MM.1S (cell line): Measurements from ENCODE around the gene TENM4.

Experiments used
- DNase-seq: peaks from one replicate; pipeline ENCODE4 v3.0.0-alpha.2; 2015
- H2AFZ ChIP-seq: fragments of 300-600 bp; sonication (generic); 2 replicates; pipeline ENCODE4 v1.6.0; 2016; ENCODE audit warnings: antibody characterized with exemption, low read length
- H3F3A ChIP-seq: fragments of 300-600 bp; sonication (generic); 2 replicates; pipeline ENCODE4 v1.6.1; 2016; ENCODE audit warnings: mild to moderate bottlenecking, antibody characterized with exemption, low read length, moderate library complexity, mixed read lengths; ENCODE audit not compliant: insufficient read depth
- H3K27ac ChIP-seq: fragments of 300-600 bp; sonication (generic); 2 replicates; pipeline ENCODE4 v1.5.1; 2016; ENCODE audit warnings: mild to moderate bottlenecking, low read length
- H3K27me3 ChIP-seq: fragments of 300-600 bp; sonication (generic); replicated peaks from 2 replicates; pipeline ENCODE4 v1.6.0; 2016; ENCODE audit warnings: low read length; ENCODE audit not compliant: insufficient read depth
- H3K36me3 ChIP-seq: fragments of 300-600 bp; sonication (generic); replicated peaks from 2 replicates; pipeline ENCODE4 v1.6.1; 2016; ENCODE audit warnings: mild to moderate bottlenecking, low read length, mixed read lengths; ENCODE audit not compliant: insufficient read depth
- H3K4me1 ChIP-seq: fragments of 300-600 bp; sonication (generic); 2 replicates; pipeline ENCODE4 v1.6.1; 2016; ENCODE audit warnings: low read length, mixed read lengths
- H3K4me2 ChIP-seq: fragments of 300-600 bp; sonication (generic); 2 replicates; pipeline ENCODE4 v1.6.0; 2016; ENCODE audit warnings: low read depth, low read length
- H3K4me3 ChIP-seq: fragments of 300-600 bp; sonication (generic); 2 replicates; pipeline ENCODE4 v1.5.1; 2016; ENCODE audit warnings: low read length, mixed read lengths
- H3K79me2 ChIP-seq: fragments of 300-600 bp; sonication (generic); 2 replicates; pipeline ENCODE4 v1.6.1; 2016; ENCODE audit warnings: mixed run types, low read length, mixed read lengths
- H3K9ac ChIP-seq: fragments of 300-600 bp; sonication (generic); 2 replicates; pipeline ENCODE4 v1.6.1; 2016; ENCODE audit warnings: low read length, mixed read lengths
- H3K9me2 ChIP-seq: fragments of 300-600 bp; sonication (generic); replicated peaks from 2 replicates; pipeline ENCODE4 v1.6.1; 2016; ENCODE audit warnings: mild to moderate bottlenecking, low read length, mixed read lengths; ENCODE audit not compliant: insufficient read depth
- H3K9me3 ChIP-seq: fragments of 300-600 bp; sonication (generic); replicated peaks from 2 replicates; pipeline ENCODE4 v1.6.1; 2016; ENCODE audit warnings: mild to moderate bottlenecking, low read length, mixed read lengths; ENCODE audit not compliant: insufficient read depth
- H4K20me1 ChIP-seq: fragments of 300-600 bp; sonication (generic); 2 replicates; pipeline ENCODE4 v1.6.1; 2016; ENCODE audit warnings: mild to moderate bottlenecking, low read length, moderate library complexity, mixed read lengths; ENCODE audit not compliant: insufficient read depth
- CTCF ChIP-seq: fragments of 300-600 bp; sonication (generic); IDR thresholded peaks from 2 replicates; pipeline ENCODE4 v1.5.1; 2016; ENCODE audit warnings: antibody characterized with exemption, low read length, mixed read lengths
- EZH2 ChIP-seq: fragments of 300-600 bp; sonication (generic); optimal IDR thresholded peaks from 2 replicates; pipeline ENCODE3; 2017; ENCODE audit warnings: low read depth, mild to moderate bottlenecking, antibody characterized with exemption, low read length, mixed read lengths
- EZH2phosphoT487 ChIP-seq: fragments of 300-600 bp; sonication (generic); IDR thresholded peaks from 2 replicates; pipeline ENCODE4 v1.6.1; 2018; ENCODE audit warnings: antibody characterized with exemption, low read length

Gene TENM4

DNA sequence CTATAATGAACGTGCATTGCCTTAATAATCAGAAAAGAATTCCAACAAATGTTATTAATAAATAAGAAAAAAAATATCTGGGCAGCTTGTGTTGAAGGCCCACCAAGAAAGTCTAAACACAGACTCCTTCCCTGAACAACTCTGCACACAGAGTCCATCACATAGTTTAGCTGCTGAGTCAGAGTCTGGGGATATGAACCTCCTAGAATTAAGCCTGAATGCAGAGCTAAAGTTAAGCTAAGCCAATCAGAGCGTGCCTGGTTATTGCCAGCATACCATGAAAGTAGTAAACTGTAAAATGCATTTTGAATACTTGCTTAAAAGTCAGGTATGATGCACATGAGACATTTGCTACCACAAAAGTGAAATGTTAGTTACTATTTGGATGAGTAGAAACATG lies 25.6 kb upstream of the TENM4 start:
- H3K9me3 ChIP-seq, result no peaks in the 10 kb centered on the region
- H3K4me2 ChIP-seq, result no peak overlapping the region
- no peaks in the 10 kb centered on the region for H3K79me2 ChIP-seq
- no peaks in the 10 kb centered on the region for H3K4me1 ChIP-seq
- H3K4me3 ChIP-seq, result no peak overlapping the region
- H3K27me3 ChIP-seq, result no peaks in the 10 kb centered on the region
- H3F3A ChIP-seq, result no peaks in the 10 kb centered on the region
- H4K20me1 ChIP-seq, result no peaks in the 10 kb centered on the region
- H3K36me3 ChIP-seq, result no peaks in the 10 kb centered on the region
- DNase-seq, result no peak
- H3K9me2 ChIP-seq, result no peaks in the 10 kb centered on the region
- TF ChIP-seq CTCF (no peak), EZH2 (no peak), EZH2phosphoT487 (no peak)
- H3K27ac ChIP-seq, result no peak overlapping the region
- H3K9ac ChIP-seq, result no peak overlapping the region
- no peak overlapping the region for H2AFZ ChIP-seq

DNA sequence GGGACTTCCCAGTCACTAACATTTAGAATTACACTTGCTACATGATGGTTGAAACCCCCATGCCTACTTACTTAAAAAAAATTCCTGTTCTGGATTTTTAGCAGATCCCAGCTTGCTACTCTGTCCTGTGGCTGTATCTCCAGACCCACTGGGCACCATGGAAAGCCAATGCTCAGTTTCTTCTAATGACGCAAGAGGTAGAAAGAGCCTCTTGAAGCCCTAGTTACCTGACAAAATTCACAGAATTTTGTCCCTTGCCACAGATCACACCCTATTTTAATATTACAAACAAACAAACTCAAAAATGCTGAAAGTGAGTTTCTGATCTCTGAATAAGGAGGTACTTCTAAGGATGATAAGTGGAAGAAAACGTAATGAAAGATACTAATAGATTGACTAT lies 24.3 kb upstream of the TENM4 start:
- H4K20me1 ChIP-seq, result no peaks in the 10 kb centered on the region
- no peak overlapping the region for H3K4me3 ChIP-seq
- H3K4me2 ChIP-seq, result no peak overlapping the region
- no peak for DNase-seq
- no peak overlapping the region for H3K27ac ChIP-seq
- H3K36me3 ChIP-seq, result no peaks in the 10 kb centered on the region
- no peaks in the 10 kb centered on the region for H3K79me2 ChIP-seq
- no peak overlapping the region for H3K9ac ChIP-seq
- no peak for TF ChIP-seq EZH2phosphoT487
- no peak for TF ChIP-seq CTCF
- TF ChIP-seq EZH2, result no peak
- no peaks in the 10 kb centered on the region for H3K9me3 ChIP-seq
- no peak overlapping the region for H2AFZ ChIP-seq
- no peaks in the 10 kb centered on the region for H3K27me3 ChIP-seq
- no peaks in the 10 kb centered on the region for H3F3A ChIP-seq
- H3K9me2 ChIP-seq, result no peaks in the 10 kb centered on the region
- no peaks in the 10 kb centered on the region for H3K4me1 ChIP-seq

DNA sequence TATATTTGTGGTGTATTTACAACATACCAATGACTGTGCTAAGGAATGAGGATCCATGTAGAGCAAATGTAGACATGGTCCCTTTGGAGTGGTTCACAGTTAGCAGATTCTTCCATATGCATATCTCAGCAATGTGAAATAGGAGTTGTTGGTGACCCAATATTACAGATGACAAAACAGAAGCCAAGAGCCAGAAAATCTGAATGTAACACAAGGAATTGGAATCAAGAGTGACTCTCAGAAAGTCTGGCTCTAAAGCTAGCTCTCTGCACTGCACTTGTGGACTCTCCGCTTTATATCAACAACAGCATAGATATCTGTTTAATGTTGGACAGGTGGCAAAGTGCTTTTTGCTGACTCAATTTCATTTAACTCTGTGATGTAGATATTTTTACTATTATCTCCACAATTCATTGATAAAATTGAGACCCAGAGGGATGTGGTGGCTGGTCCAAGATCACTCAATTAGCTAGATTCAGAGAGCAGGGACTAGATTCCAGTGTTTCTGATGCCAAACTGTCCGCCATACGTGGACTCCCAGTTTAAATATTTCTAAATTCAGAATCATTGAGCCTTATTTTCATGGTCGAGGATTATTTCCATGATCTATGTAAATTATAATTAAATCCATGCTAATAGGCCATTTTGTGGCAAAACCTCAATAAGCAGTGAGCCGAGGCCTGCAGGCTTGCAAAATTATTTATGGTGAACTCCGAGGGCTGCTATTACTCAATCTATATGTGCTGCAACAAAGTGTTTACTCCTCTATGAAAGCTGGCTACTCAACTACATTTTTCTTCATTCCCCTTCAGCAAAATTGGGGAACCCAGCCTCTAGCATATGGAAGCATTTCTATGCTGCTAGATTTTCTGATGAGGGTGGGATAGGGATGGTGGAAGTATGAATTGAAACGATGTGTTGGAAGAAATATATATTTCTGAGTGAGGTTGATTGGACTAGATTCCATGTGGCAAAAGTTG lies 21.1 kb upstream of the TENM4 start:
- no peak overlapping the region for H2AFZ ChIP-seq
- no peak for DNase-seq
- peaks cover 12% of the 10 kb centered on the region for H3K4me1 ChIP-seq

DNA sequence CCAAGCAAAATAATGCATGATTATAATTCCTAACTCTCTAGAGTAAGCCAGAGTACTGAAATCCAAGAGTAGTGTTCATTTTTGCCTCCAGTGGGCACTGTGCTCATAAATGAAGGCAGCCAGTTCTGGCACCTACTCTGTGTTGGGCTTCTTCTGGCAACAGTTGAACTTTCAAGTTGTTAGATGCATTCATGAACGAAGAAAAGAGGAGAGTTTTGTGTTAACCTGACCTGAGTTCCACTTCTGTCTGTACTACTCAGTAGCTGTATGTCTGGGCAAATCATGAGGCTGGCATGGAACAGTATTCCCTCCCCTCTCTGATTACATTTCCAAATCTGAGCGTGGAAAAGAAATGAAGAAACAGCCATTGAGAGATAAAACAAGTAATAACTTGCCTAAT lies 20.3 kb upstream of the TENM4 start:
- no peaks in the 10 kb centered on the region for H4K20me1 ChIP-seq
- H3K9me2 ChIP-seq, result no peaks in the 10 kb centered on the region
- no peak overlapping the region for H3K27ac ChIP-seq
- H3K9ac ChIP-seq, result no peak overlapping the region
- no peaks in the 10 kb centered on the region for H3K79me2 ChIP-seq
- no peak overlapping the region for H3K4me3 ChIP-seq
- TF ChIP-seq EZH2 (no peak), CTCF (peak; percentile 65), EZH2phosphoT487 (no peak)
- H3K36me3 ChIP-seq, result no peaks in the 10 kb centered on the region
- no peak overlapping the region for H2AFZ ChIP-seq
- H3K4me1 ChIP-seq, result peaks cover 12% of the 10 kb centered on the region
- no peaks in the 10 kb centered on the region for H3K27me3 ChIP-seq
- no peak overlapping the region for H3K4me2 ChIP-seq
- peaks cover 7% of the 10 kb centered on the region; the same call in 1 of the 2 replicates for H3F3A ChIP-seq
- DNase-seq, result peak; percentile 42
- H3K9me3 ChIP-seq, result no peaks in the 10 kb centered on the region

More for the DNA sequence above, 21.1 kb upstream of the TENM4 start:
- H4K20me1 ChIP-seq, result no peaks in the 10 kb centered on the region
- no peaks in the 10 kb centered on the region for H3K27me3 ChIP-seq
- no peaks in the 10 kb centered on the region for H3K9me2 ChIP-seq
- H3K27ac ChIP-seq, result no peak overlapping the region
- TF ChIP-seq EZH2, result no peak
- H3F3A ChIP-seq, result peaks cover 7% of the 10 kb centered on the region; the same call in 1 of the 2 replicates
- no peaks in the 10 kb centered on the region for H3K9me3 ChIP-seq
- H3K36me3 ChIP-seq, result no peaks in the 10 kb centered on the region
- no peak overlapping the region for H3K4me3 ChIP-seq
- H3K4me2 ChIP-seq, result no peak overlapping the region
- no peaks in the 10 kb centered on the region for H3K79me2 ChIP-seq
- H3K9ac ChIP-seq, result no peak overlapping the region
